HUES48 (cell line): ENCODE results near the gene DNAJB9.

ENCODE experiments used
- H3K27ac ChIP-seq: one replicate; pipeline ENCODE4 v1.7.0; 2013; ENCODE audit warnings: low read depth, low read length, inconsistent platforms
- H3K27me3 ChIP-seq: 2 replicates; pipeline ENCODE4 v1.6.1; 2013; ENCODE audit warnings: mild to moderate bottlenecking, low read length; ENCODE audit not compliant: control insufficient read depth, insufficient read depth
- H3K36me3 ChIP-seq: 2 replicates; pipeline ENCODE4 v1.6.1; 2013; ENCODE audit warnings: low read length; ENCODE audit not compliant: control insufficient read depth, insufficient read depth
- H3K4me1 ChIP-seq: 2 replicates; pipeline ENCODE4 v1.6.1; 2013; ENCODE audit warnings: mild to moderate bottlenecking, low read length; ENCODE audit not compliant: control insufficient read depth, insufficient read depth
- H3K4me3 ChIP-seq: 2 replicates; pipeline ENCODE4 v1.5.1; 2013; ENCODE audit warnings: mild to moderate bottlenecking, low read depth, low read length
- H3K9ac ChIP-seq: 2 replicates; pipeline ENCODE4 v1.6.1; 2013; ENCODE audit warnings: mild to moderate bottlenecking, low read depth, low read length, moderate library complexity
- H3K9me3 ChIP-seq: 2 replicates; pipeline ENCODE4 v1.6.1; 2013; ENCODE audit warnings: low read length; ENCODE audit not compliant: control insufficient read depth, insufficient read depth

DNAJB9 gene

GRCh38 chr7:108605559-108606201, 36.0 kb downstream of the DNAJB9 start:
- no peak overlapping the region for H3K9ac ChIP-seq
- no peaks in the 10 kb centered on the region; the same call in 1 of the 2 replicates for H3K4me1 ChIP-seq
- H3K27me3 ChIP-seq = no peaks in the 10 kb centered on the region
- no peaks in the 10 kb centered on the region for H3K9me3 ChIP-seq
- H3K4me3 ChIP-seq = no peak overlapping the region
- H3K36me3 ChIP-seq = no peaks in the 10 kb centered on the region
- H3K27ac ChIP-seq = no peak overlapping the region

GRCh38 chr7:108609643-108610042, 40.0 kb downstream of the DNAJB9 start:
- no peaks in the 10 kb centered on the region for H3K9me3 ChIP-seq
- H3K27ac ChIP-seq = no peak overlapping the region
- peaks cover 10% of the 10 kb centered on the region; the same call in 1 of the 2 replicates for H3K4me1 ChIP-seq
- H3K27me3 ChIP-seq = no peaks in the 10 kb centered on the region
- H3K9ac ChIP-seq = no peak overlapping the region
- no peaks in the 10 kb centered on the region for H3K36me3 ChIP-seq
- no peak overlapping the region for H3K4me3 ChIP-seq

GRCh38 chr7:108611268-108611667, 41.6 kb downstream of the DNAJB9 start:
- H3K27ac ChIP-seq = no peak overlapping the region

GRCh38 chr7:108613147-108613948, 43.7 kb downstream of the DNAJB9 start:
- Histone ChIP-seq H3K9me3 (no peaks in the 10 kb centered on the region), H3K9ac (no peak overlapping the region), H3K27me3 (no peaks in the 10 kb centered on the region), H3K36me3 (no peaks in the 10 kb centered on the region), H3K4me3 (no peak overlapping the region), H3K4me1 (peaks cover 24% of the 10 kb centered on the region), H3K27ac (no peak overlapping the region)

More at GRCh38 chr7:108611268-108611667, 41.6 kb downstream of the DNAJB9 start:
- no peaks in the 10 kb centered on the region for H3K27me3 ChIP-seq
- H3K36me3 ChIP-seq = no peaks in the 10 kb centered on the region
- H3K9ac ChIP-seq = no peak overlapping the region
- peaks cover 15% of the 10 kb centered on the region; the same call in 1 of the 2 replicates for H3K4me1 ChIP-seq
- no peaks in the 10 kb centered on the region for H3K9me3 ChIP-seq
- no peak overlapping the region for H3K4me3 ChIP-seq

GRCh38 chr7:108613949-108614381, 44.3 kb downstream of the DNAJB9 start:
- H3K27me3 ChIP-seq = no peaks in the 10 kb centered on the region
- no peak overlapping the region for H3K9ac ChIP-seq
- H3K27ac ChIP-seq = no peak overlapping the region

GRCh38 chr7:108614896-108615295, 45.2 kb downstream of the DNAJB9 start:
- Histone ChIP-seq H3K4me1 (peaks cover 30% of the 10 kb centered on the region), H3K9ac (no peak overlapping the region), H3K27me3 (no peaks in the 10 kb centered on the region), H3K9me3 (no peaks in the 10 kb centered on the region), H3K4me3 (no peak overlapping the region), H3K36me3 (no peaks in the 10 kb centered on the region), H3K27ac (no peak overlapping the region)

More at GRCh38 chr7:108613949-108614381, 44.3 kb downstream of the DNAJB9 start:
- H3K36me3 ChIP-seq = no peaks in the 10 kb centered on the region
- H3K4me1 ChIP-seq = peaks cover 30% of the 10 kb centered on the region
- H3K9me3 ChIP-seq = no peaks in the 10 kb centered on the region
- no peak overlapping the region for H3K4me3 ChIP-seq

GRCh38 chr7:108618056-108618455, 48.4 kb downstream of the DNAJB9 start:
- H3K27ac ChIP-seq = no peak overlapping the region
- H3K4me1 ChIP-seq = peaks cover 30% of the 10 kb centered on the region
- H3K27me3 ChIP-seq = no peaks in the 10 kb centered on the region
- H3K9ac ChIP-seq = no peak overlapping the region
- H3K36me3 ChIP-seq = no peaks in the 10 kb centered on the region
- no peak overlapping the region for H3K4me3 ChIP-seq
- H3K9me3 ChIP-seq = no peaks in the 10 kb centered on the region

GRCh38 chr7:108623220-108623619, 53.5 kb downstream of the DNAJB9 start:
- no peaks in the 10 kb centered on the region for H3K9me3 ChIP-seq
- H3K27ac ChIP-seq = no peak overlapping the region
- no peaks in the 10 kb centered on the region for H3K27me3 ChIP-seq
- H3K4me3 ChIP-seq = no peak overlapping the region
- H3K36me3 ChIP-seq = no peaks in the 10 kb centered on the region
- H3K4me1 ChIP-seq = peaks cover 7% of the 10 kb centered on the region
- H3K9ac ChIP-seq = no peak overlapping the region
